ENCODE data around the gene CORO1C.

DNA sequence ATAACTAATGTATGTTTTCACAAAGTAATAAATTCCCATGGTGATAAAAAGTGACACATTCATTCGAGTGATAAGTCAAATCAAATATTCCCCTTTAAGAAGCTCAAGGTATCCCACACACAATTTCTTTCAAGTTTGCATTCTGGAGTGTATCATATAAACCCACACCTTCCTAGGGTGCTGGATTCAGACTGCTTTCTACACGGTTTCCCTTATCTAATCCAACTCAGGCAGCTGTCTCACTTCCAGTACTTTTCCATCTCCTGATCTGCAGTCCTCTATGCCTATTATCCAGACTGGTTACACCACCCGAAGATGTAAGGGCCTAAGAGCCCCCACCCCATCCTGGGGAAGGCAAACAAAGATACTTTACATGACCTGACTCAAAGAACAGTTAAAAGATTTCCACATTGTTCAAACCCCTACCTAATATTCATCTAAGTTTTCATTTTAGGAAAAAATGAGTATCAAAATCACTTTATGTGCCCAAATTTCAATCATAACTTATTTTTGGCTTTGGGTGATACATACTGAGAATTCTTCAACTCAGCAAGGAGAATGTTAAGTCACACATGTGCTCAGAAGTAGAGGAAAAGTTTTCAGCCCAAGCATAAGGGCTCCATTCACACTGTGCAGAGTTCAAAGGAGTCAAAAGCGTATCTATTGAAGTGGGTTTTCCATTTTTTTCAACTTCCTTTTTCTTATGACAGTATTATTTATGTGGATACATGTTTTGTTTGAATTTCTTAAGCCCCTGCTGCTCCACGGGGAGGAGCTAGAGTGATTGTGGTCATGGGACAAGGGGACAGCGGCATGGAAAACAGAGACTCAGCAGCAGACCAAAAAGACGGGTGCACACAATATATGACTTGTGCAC is 41.8 kb downstream of the CORO1C start:
- TF ChIP-seq, protein P1, sequence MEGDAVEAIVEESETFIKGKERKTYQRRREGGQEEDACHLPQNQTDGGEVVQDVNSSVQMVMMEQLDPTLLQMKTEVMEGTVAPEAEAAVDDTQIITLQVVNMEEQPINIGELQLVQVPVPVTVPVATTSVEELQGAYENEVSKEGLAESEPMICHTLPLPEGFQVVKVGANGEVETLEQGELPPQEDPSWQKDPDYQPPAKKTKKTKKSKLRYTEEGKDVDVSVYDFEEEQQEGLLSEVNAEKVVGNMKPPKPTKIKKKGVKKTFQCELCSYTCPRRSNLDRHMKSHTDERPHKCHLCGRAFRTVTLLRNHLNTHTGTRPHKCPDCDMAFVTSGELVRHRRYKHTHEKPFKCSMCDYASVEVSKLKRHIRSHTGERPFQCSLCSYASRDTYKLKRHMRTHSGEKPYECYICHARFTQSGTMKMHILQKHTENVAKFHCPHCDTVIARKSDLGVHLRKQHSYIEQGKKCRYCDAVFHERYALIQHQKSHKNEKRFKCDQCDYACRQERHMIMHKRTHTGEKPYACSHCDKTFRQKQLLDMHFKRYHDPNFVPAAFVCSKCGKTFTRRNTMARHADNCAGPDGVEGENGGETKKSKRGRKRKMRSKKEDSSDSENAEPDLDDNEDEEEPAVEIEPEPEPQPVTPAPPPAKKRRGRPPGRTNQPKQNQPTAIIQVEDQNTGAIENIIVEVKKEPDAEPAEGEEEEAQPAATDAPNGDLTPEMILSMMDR (IDR thresholded peaks at IDR 0.05): peak in 1 of 4 experiments; percentile 44
- TF ChIP-seq POLR2AphosphoS5 (IDR thresholded peaks at IDR 0.05) (peak; percentile 46), POLR2A (IDR thresholded peaks at IDR 0.05) (no peak), EP300 (IDR thresholded peaks at IDR 0.05) (no peak)

Measured in gastroesophageal sphincter (tissue), 3 donors.